ENCODE measurements around the gene FAM118A. TPM values are rescaled to one million over a fixed set of nuclear protein-coding genes. Genes with fewer than 3 reads are reported as not detected.
A peak's percentile ranks its signal among the peaks of the same experiment; 100 is the strongest.

FAM118A gene
- total RNA-seq, 2 experiments from 2014 or later = 50.6 to 50.7 TPM

GRCh38 chr22:45314786-45315185, 5.1 kb downstream of the FAM118A start:
- H3K27ac Mint-ChIP-seq = no peak overlapping the region
- ATAC-seq (no peak), DNase-seq (no peak)
- ChIA-PET CTCF (no interaction called here), POLR2A (interaction anchor here (0.7 kb wide), 1 partner anchor 1290 kb away, joined by 3 read pairs; no protein-coding TSS in a partner anchor)
- peaks cover 73% of the 10 kb centered on the region for H3K4me1 Mint-ChIP-seq (ENCODE audit: low read depth)
- H3K9me3 Mint-ChIP-seq (ENCODE audit: insufficient read depth) = no peaks in the 10 kb centered on the region
- H3K27me3 Mint-ChIP-seq (ENCODE audit: low read depth) = no peaks in the 10 kb centered on the region
- H3K36me3 Mint-ChIP-seq (ENCODE audit: low read depth) = peaks cover 25% of the 10 kb centered on the region
- H3K4me3 Mint-ChIP-seq = no peak overlapping the region

DNA sequence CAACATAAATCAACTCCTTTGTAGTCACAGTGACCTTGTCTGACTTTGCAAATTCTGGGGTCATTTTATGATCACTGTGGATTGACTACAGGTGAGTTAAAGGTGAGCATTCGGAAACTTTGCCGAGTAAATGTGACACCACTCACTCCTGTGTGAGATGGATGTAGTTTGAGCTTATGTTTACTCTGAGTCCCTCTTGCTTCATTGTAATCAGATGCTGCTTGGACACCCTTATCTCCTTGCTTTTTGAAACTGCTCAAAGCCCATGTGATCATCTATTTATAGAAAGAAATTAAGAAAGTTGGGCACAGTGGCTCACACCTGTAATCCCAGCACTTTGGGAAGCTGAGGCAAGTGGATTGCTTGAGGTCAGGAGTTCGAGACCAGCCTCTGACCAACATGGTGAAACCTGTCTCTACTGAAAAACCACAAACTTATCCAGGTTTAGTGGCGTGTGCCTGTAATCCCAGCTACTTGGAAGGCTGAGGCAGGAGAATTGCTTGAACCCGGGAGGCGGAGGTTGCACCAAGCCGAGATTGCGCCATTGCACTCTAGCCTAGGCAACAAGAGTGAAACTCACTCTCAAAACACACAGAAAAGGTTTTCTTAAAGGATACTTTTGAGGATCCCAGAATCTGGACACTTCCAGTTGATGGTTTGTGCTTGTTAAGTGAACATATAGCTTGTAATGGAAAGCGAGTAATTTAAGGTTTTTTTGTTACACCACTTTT, 7.2 kb downstream of the FAM118A start:
- POLR2A ChIA-PET = interaction anchor here (0.6 to 3.7 kb wide), 3 partner anchors 17 to 97 kb away, joined by 3 to 18 read pairs (median 3); partner anchors contain the start of genes RIBC2 and SMC1B
- CTCF ChIA-PET = interaction anchor here (1.0 to 2.0 kb wide), 5 partner anchors 17 to 153 kb away, joined by 3 to 8 read pairs (median 5); partner anchors contain the start of gene NUP50
- Mint-ChIP-seq H3K36me3 (ENCODE audit: low read depth) (peaks cover 18% of the 10 kb centered on the region), H3K27me3 (ENCODE audit: low read depth) (no peaks in the 10 kb centered on the region), H3K4me1 (ENCODE audit: low read depth) (peaks cover 75% of the 10 kb centered on the region), H3K9me3 (ENCODE audit: insufficient read depth) (no peaks in the 10 kb centered on the region), H3K27ac (peak overlapping the region; percentile 99), H3K4me3 (peak overlapping the region; percentile 80)
- no peak for DNase-seq
- no peak for ATAC-seq

DNA sequence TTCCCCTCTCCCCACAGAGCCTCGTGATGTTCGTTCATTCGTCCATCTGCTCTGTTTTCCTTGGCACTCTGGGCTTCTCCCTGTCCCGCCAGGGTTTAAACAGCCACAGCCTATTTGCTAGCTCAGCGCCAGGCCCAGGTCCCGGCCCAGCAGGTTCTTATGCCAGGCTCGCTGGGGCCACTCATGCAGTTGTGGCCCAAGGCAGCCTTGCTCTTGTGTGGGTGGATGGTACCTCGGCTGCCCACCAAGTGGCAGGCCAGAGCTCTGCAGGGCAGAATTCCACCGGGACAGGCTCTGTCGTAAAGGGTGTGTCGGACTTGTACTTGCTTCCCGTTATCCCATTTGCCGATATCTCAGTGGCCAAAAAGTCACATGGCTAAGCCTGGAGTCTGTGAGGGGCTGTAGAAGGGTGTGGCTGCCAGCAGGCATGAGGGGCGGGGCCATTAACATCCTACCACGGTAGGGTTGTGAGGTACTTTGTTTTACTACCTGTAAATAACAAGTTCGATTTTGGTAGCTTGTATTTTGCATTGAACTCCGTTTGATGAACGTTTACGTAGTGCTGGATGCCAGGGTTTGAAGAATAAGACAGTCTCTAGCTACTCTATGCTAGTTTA, 7.9 kb downstream of the FAM118A start:
- ChIA-PET POLR2A (interaction anchor here (0.6 to 3.7 kb wide), 6 partner anchors 15 to 96 kb away, joined by 3 to 18 read pairs (median 3); partner anchors contain the start of genes RIBC2 and SMC1B), CTCF (interaction anchor here (0.9 to 2.0 kb wide), 7 partner anchors 16 to 154 kb away, joined by 3 to 8 read pairs (median 4); partner anchors contain the start of gene NUP50)
- Mint-ChIP-seq H3K36me3 (ENCODE audit: low read depth) (peaks cover 22% of the 10 kb centered on the region), H3K27ac (peak overlapping the region; percentile 99), H3K9me3 (ENCODE audit: insufficient read depth) (no peaks in the 10 kb centered on the region), H3K4me3 (peak overlapping the region; percentile 80), H3K27me3 (ENCODE audit: low read depth) (no peaks in the 10 kb centered on the region), H3K4me1 (ENCODE audit: low read depth) (peaks cover 80% of the 10 kb centered on the region)
- DNase-seq (peak; percentile 41), ATAC-seq (peak; percentile 27)

GRCh38 chr22:45318168-45318557, 8.4 kb downstream of the FAM118A start:
- Mint-ChIP-seq H3K9me3 (ENCODE audit: insufficient read depth) (no peaks in the 10 kb centered on the region), H3K27ac (peak overlapping the region; percentile 99), H3K27me3 (ENCODE audit: low read depth) (no peaks in the 10 kb centered on the region), H3K4me1 (ENCODE audit: low read depth) (peaks cover 78% of the 10 kb centered on the region), H3K4me3 (peak overlapping the region; percentile 80), H3K36me3 (ENCODE audit: low read depth) (peaks cover 22% of the 10 kb centered on the region)
- ChIA-PET CTCF (interaction anchor here (0.9 to 2.0 kb wide), 5 partner anchors 16 to 154 kb away, joined by 3 to 8 read pairs (median 3); partner anchors contain the start of gene NUP50), POLR2A (interaction anchor here (0.8 to 3.7 kb wide), 5 partner anchors 15 to 95 kb away, joined by 3 to 18 read pairs (median 3); partner anchors contain the start of genes RIBC2 and SMC1B)
- peak; percentile 85 for ATAC-seq
- DNase-seq = peak; percentile 92

DNA sequence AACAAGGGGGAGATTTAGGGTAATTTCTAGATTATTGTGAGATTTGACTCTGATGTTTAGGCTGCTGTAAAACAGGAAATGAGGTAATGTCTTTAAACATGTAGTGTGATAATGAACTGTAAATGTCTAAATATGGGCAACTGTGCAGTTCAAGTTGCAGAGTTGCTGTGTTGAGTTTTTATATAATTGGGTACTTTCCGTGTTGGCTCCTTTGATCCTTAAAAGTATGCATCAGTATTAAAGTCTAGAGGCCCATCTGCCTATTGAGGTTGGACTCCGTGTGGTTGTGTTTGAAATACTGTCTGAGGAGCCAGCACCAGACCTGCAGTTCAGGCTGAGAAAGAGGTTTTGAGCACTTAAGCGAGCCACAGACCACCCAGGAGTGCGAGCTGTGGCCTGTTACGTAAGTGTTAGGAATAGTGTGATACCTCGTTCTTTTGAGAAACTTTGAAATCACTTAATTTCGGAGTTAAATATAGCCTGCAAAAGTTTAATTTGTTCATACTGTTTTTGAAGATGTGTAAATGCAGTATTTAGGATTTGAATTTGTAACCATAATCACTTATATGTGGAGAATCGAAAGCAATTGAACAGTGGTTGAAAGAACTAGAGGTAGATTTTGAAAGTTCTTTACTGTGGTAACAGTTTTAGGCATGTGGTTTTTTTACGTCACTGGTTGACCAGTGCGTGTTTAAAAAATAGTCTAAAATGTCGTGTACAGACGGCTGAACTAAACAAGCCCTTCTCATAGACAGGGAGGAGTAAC, 9.0 kb downstream of the FAM118A start:
- Mint-ChIP-seq H3K9me3 (ENCODE audit: insufficient read depth) (no peaks in the 10 kb centered on the region), H3K4me1 (ENCODE audit: low read depth) (peaks cover 80% of the 10 kb centered on the region), H3K27ac (peak overlapping the region; percentile 99), H3K4me3 (peak overlapping the region; percentile 80), H3K27me3 (ENCODE audit: low read depth) (no peaks in the 10 kb centered on the region), H3K36me3 (ENCODE audit: low read depth) (peaks cover 27% of the 10 kb centered on the region)
- ATAC-seq (peak; percentile 68), DNase-seq (peak; percentile 75)
- POLR2A ChIA-PET = interaction anchor here (0.6 to 3.7 kb wide), 5 partner anchors 16 to 254 kb away, joined by 3 to 18 read pairs (median 3); partner anchors contain the start of genes RIBC2 and SMC1B
- CTCF ChIA-PET = interaction anchor here (1.0 to 2.0 kb wide), 3 partner anchors 15 to 104 kb away, joined by 3 to 8 read pairs (median 5); no protein-coding TSS in a partner anchor

DNA sequence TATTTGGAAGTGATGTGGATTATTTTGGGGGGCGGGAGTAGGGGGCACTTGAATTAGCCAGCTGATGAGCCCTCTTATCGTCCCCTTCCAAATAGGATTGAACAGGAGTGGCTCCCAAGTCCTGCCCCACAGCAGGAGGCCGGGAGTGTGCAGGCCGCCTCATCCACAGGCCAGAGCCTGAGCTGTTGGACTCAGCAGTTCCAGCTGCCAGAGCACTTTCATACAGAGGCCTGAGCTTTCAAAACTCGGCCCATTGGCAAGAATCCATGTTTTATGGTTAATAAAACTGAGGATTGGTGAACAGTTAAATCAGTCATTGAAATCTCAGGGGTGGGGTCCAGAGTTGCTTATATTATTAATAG, 9.6 kb downstream of the FAM118A start:
- peak overlapping the region; percentile 99 for H3K27ac Mint-ChIP-seq
- ATAC-seq (no peak), DNase-seq (no peak)
- CTCF ChIA-PET = interaction anchor here (0.8 kb wide), 1 partner anchor 47 kb away, joined by 3 read pairs; no protein-coding TSS in a partner anchor
- H3K4me3 Mint-ChIP-seq = peak overlapping the region; percentile 80
- H3K9me3 Mint-ChIP-seq (ENCODE audit: insufficient read depth) = no peaks in the 10 kb centered on the region
- peaks cover 79% of the 10 kb centered on the region for H3K4me1 Mint-ChIP-seq (ENCODE audit: low read depth)
- POLR2A ChIA-PET = interaction anchor here (0.6 to 3.7 kb wide), 3 partner anchors 22 to 255 kb away, joined by 3 to 18 read pairs (median 3); partner anchors contain the start of genes RIBC2 and SMC1B
- H3K36me3 Mint-ChIP-seq (ENCODE audit: low read depth) = peaks cover 31% of the 10 kb centered on the region
- H3K27me3 Mint-ChIP-seq (ENCODE audit: low read depth) = no peaks in the 10 kb centered on the region

DNA sequence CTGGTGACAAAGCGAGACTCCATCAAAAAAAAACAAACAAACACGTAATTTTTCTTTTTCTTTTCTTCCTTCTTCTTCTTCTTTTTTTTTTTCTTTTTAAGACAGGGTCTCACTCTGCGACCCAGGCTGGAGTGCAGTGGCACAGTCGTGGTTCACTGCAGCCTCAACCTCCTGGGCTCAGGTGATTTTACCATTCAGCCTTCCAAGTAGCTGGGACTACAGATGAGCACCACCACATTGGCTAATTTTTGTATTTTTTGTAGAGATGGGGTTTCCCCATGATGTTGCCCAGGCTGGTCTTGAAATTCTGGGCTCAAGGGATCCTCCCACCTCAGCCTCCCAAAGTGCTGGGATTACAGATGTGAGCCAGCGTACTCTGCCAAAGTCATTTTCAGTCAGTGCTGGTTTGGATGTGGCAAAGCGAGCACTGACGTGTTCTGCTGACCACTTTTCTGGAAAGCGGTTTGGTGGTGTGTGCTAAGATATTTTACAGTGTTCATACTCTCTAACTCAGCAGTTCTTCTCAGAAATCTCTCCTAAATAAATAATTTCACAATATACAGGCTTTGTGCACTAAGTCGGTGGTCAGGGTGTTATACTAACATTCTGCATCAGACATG, 10.7 kb downstream of the FAM118A start:
- H3K4me3 Mint-ChIP-seq = no peak overlapping the region
- ATAC-seq = no peak
- CTCF ChIA-PET = no interaction called here
- POLR2A ChIA-PET = no interaction called here
- peaks cover 79% of the 10 kb centered on the region for H3K4me1 Mint-ChIP-seq (ENCODE audit: low read depth)
- H3K36me3 Mint-ChIP-seq (ENCODE audit: low read depth) = peaks cover 41% of the 10 kb centered on the region
- H3K27ac Mint-ChIP-seq = peak overlapping the region; percentile 99
- no peaks in the 10 kb centered on the region for H3K27me3 Mint-ChIP-seq (ENCODE audit: low read depth)
- H3K9me3 Mint-ChIP-seq (ENCODE audit: insufficient read depth) = no peaks in the 10 kb centered on the region
- DNase-seq = no peak

DNA sequence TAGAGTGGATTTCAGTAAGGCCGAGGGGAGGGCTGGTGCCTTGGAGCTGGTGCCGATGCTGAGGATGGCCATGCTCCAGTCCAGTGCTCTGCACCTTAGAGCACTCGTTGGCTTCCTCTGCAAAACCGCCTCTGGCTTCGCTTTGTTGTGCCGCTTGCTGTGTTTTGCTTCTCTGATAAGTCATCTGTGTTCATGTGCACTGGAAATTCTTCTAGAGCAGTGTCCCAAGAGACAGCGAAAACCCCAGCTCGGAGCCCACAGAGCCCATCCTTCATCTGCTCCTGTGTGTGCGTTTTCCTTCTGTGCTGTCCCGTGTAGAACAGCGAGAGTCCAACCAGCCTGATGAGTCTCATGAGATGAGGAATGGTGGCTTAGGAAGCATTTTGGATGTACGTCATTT, 12.1 kb downstream of the FAM118A start:
- Mint-ChIP-seq H3K27me3 (ENCODE audit: low read depth) (no peaks in the 10 kb centered on the region), H3K4me3 (no peak overlapping the region), H3K4me1 (ENCODE audit: low read depth) (peaks cover 66% of the 10 kb centered on the region), H3K9me3 (ENCODE audit: insufficient read depth) (no peaks in the 10 kb centered on the region), H3K36me3 (ENCODE audit: low read depth) (peaks cover 50% of the 10 kb centered on the region), H3K27ac (no peak overlapping the region)
- ATAC-seq (no peak), DNase-seq (no peak)
- CTCF ChIA-PET = interaction anchor here (1.7 kb wide), 1 partner anchor 13 kb away, joined by 6 read pairs; no protein-coding TSS in a partner anchor
- POLR2A ChIA-PET = no interaction called here

GRCh38 chr22:45322873-45323525, 13.3 kb downstream of the FAM118A start:
- Mint-ChIP-seq H3K4me1 (ENCODE audit: low read depth) (peaks cover 54% of the 10 kb centered on the region), H3K4me3 (no peak overlapping the region), H3K9me3 (ENCODE audit: insufficient read depth) (no peaks in the 10 kb centered on the region), H3K27ac (peak overlapping the region; percentile 8), H3K27me3 (ENCODE audit: low read depth) (no peaks in the 10 kb centered on the region), H3K36me3 (ENCODE audit: low read depth) (peaks cover 56% of the 10 kb centered on the region)
- POLR2A ChIA-PET = interaction anchor here (1.1 to 1.3 kb wide), 2 partner anchors 18 to 91 kb away, joined by 3 to 4 read pairs; partner anchors contain the start of genes RIBC2 and SMC1B
- ATAC-seq (no peak), DNase-seq (no peak)
- CTCF ChIA-PET = interaction anchor here (1.7 kb wide), 1 partner anchor 12 kb away, joined by 6 read pairs; no protein-coding TSS in a partner anchor

DNA sequence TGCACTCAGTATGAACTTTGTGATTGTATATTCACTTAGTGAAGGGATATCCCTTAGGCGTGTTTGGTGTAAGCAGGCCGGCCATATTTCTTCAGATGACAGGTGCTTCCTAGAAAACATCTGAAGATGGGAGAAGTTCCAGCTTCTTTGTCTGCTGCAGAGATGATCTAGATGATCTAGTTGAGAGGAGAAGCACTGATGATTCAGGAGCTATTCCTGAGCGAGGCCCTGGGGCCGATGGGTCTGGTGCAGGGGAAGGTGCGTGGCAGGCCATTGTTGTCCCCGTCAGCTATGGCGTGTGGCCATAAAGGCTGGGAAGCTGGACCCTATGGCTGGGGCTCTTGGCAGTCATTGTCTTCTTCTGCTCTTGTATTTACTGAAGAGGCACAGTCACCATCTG, 14.0 kb downstream of the FAM118A start:
- no peaks in the 10 kb centered on the region for H3K9me3 Mint-ChIP-seq (ENCODE audit: insufficient read depth)
- H3K4me1 Mint-ChIP-seq (ENCODE audit: low read depth) = peaks cover 47% of the 10 kb centered on the region
- CTCF ChIA-PET = interaction anchor here (1.0 kb wide), 1 partner anchor 74 kb away, joined by 3 read pairs; no protein-coding TSS in a partner anchor

More for the DNA sequence above, 14.0 kb downstream of the FAM118A start:
- Mint-ChIP-seq H3K4me3 (no peak overlapping the region), H3K27me3 (ENCODE audit: low read depth) (no peaks in the 10 kb centered on the region), H3K27ac (peak overlapping the region; percentile 8), H3K36me3 (ENCODE audit: low read depth) (peaks cover 56% of the 10 kb centered on the region)
- DNase-seq (no peak), ATAC-seq (no peak)
- POLR2A ChIA-PET = interaction anchor here (1.1 to 1.3 kb wide), 2 partner anchors 17 to 90 kb away, joined by 3 to 4 read pairs; partner anchors contain the start of genes RIBC2 and SMC1B
